GM12872 (cell line): Measurements from ENCODE around the gene GREB1.
A peak's percentile ranks its signal among the peaks of the same experiment; 100 is the strongest.

Experiments used
- CTCF ChIP-seq: IDR thresholded peaks from 3 replicates; pipeline ENCODE4 v1.5.1; 2011; ENCODE audit warnings: low read depth, mild to moderate bottlenecking, low read length, moderate library complexity; ENCODE audit not compliant: insufficient read depth

The GREB1 gene

GRCh38 chr2:11688222-11689069 is 154.6 kb downstream of the GREB1 start:
- TF ChIP-seq CTCF: peak; percentile 72

GRCh38 chr2:11691076-11691660 is 157.3 kb downstream of the GREB1 start:
- no peak for TF ChIP-seq CTCF
